GM19328 (cell line): ENCODE measurements around the gene MDH2.
"Not testable (repeated sequence)": the region's sequence is repeated elsewhere in the genome, so short reads cannot be mapped to it uniquely, and the experiment has no call there.

Experiments used
- ATAC-seq: cut with Tn5 transposase; IDR thresholded peaks from one replicate; pipeline ENCODE4 v1.9.1; 2021; ENCODE audit warnings: mild to moderate bottlenecking, moderate library complexity; ENCODE audit not compliant: unreplicated experiment

MDH2 gene

DNA sequence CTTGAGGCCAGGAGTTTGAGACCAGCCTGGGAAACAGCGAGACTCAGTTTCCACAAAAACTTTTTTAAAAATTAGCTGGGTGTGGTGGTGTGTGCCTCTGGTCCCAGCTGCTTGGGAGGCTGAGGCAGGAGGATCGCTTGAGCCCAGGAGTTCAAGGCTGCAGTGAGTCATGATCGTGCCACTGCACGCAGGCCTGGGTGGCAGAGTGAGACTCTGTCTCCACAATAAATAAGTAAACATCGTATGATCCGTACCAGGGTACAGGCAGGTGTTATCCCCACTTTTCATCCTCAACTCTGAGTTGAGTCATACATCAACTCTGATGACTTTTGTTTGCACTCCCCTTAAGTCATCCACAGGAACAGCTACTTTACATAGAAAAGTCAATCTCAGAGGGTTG is 58.2 kb downstream of the MDH2 start:
- ATAC-seq = not testable (repeated sequence)

GRCh38 chr7:76106893-76107292 is 59.0 kb downstream of the MDH2 start:
- ATAC-seq = no peak

DNA sequence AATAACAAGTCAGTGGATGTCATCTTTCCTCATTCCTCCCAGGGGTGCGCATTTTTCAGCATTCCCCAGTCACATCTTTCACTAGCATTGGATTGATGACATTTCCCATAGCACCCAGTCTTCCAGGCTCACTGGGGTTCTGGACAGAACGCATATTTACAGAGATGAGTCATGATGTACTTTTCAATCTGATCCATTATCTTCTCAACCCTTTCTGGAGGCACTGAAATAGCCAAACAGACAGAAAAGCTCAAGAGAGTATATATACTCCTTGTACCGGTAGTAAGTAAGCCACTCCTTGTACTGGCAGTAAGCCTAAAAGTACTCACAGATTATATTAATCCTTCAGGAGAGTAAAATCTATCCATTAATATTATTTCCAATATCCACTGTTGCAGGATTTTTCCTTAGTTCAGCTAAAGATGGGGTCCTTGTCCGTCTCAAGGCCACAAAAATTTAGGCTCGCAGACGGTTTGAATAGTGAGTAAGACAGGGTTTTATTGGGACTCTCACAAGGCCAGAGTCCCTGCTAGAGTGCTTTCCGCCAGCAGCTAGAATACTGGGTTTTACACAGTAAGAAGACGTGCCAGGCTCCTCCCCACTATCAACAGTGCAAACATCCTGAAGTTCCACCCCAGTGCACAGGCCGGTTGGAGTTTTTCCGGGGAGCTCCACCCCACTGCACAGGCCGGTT is 60.8 kb downstream of the MDH2 start:
- ATAC-seq = no peak

- not testable (repeated sequence) for ATAC-seq
These were observed 65.2 kb downstream of the MDH2 start for GRCh38 chr7:76113042-76113630.

DNA sequence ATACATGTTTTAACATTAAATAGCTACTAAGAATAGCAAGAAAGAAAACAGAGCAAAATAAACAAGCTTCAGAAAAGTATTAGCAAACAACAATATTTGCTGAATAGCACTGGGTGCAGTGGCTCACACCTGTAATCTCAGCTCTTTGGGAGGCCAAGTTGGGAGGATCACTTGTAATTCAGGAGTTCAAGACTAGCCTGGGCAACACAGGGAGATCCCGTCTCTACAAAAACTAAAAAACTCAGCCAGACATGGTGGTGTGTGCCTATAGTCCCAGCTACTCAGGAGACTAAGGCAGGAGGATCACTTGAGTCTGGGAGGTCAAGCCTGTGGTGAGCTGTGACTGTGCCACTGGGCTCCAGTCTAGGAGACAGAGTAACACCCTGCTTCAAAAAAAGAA is 66.8 kb downstream of the MDH2 start:
- not testable (repeated sequence) for ATAC-seq
